Activated T-helper 1 cell treated with Interleukin-2 at 50 U/mL for 16 hours (primary cell): ENCODE data around the gene TPK1.

ENCODE experiments used
- DNase-seq: peaks from one replicate; pipeline ENCODE4 v3.0.0-alpha.2; 2020; ENCODE audit warnings: low read depth

Gene TPK1

DNA sequence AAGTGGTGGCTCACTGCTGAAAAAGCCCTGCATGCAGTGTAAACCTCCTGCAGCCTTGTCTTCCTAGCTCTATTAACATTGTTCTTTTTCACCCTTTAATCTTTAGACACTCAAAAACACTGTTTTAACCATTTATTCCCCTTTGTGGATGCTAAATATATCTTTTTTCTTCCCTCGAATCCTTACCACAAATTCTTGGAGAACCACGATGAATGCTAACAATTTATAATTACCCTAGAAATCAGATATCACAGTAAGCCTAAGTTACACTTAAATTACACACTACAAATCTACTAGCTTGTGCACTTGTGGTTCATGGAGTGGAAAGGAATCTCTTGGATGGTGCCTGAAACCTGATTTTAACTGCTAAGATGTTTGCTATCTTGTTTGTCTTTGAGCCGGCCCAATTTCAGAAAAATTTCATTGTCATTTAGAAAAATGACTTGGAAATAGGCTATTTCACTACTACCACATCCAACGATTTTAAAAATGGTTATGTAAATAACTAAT, 307.3 kb downstream of the TPK1 start:
- DNase-seq: no peak

DNA sequence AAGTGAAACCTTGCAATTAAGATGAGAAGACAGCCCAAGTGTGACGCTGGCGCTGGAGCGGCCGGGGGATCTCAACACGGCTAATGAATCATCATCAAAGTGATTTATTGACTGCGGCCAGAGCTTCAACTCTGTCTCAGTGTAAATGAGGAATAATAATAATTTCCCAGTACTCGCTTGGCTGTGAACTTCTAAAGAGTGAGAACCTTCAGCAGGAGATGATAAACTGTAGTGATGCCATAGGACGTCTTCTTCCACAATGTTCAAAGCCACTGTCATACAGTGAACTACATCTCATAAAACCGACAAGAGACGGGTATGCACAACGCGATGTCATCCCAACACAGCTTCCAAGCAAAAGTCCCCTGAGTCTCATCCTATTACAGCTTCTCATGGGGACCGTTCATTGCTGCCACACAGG, 308.8 kb downstream of the TPK1 start:
- DNase-seq: no peak

DNA sequence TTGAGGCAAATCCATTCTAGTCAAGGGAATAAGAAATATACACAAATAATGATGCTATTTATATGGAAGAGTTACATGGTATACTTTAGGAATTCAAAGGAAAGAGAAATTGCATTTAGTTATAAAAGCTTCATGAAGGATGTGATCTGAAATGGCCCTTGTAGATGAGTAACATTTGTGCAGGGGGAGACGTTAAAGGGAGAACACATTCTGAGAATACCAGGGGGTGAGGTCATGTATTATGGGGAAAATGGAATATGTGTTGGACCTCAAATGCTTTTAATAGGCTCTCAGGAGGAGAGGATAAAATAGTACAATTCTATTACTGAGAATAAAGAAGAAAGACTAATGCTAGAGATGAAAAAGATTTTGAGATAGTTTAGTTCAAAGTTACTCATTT, 309.9 kb downstream of the TPK1 start:
- no peak for DNase-seq

DNA sequence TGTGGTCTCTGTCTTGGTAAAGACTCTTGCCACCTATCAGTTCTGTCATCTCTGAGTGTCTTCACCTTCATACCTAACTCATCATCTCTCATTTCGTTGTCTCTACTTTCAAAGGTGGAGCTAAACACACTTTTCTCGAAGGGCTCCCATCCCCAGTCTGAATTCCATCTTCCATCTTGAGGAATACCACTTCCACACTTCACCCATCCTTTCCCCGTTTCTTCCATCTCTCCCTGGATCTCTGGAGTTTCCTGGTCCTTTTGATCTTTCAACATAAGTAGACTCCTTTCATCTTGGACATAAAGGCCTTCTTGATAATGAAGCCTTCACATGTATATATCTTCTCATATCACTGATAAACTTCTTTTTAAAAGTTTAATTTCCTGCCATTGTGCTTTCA, 311.6 kb downstream of the TPK1 start:
- DNase-seq: no peak

DNA sequence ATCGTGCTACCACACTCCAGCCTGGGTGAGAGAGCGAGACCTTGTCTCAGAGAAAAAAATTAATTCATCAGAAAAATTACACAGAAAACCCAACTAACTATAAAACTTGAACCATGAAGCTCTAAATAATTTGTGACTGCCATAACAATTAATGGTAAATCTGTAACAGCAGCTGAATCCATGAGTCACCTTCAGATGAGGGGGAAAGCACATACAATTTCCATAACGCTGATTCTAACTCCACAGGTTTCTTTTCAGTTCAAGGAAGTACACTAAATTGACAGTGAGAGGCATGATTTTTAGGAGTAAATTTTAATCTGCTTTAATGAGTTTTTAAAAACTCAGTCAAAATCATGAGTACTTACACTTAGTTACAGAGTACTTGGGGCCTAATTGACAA, 312.2 kb downstream of the TPK1 start:
- DNase-seq: no peak

DNA sequence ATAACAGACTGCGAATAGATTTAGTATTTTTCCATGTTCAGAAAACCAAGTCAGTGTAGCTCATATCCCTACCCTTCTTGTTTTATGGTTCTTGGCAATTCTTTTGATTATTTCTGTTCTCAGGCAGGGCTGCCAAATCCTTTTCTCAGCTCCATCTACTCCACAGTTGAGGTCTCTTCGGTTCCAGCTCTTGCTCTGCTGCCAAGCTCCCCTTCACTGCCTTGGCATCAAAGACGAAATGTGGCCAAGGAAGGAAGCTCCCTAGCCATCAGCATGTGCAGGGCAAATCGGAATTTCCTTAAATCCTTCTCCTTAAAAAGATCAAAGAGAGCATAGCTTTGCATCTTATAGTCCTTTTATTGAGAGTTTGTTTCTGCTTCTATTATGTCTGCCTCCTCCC, 315.9 kb downstream of the TPK1 start:
- DNase-seq: no peak

DNA sequence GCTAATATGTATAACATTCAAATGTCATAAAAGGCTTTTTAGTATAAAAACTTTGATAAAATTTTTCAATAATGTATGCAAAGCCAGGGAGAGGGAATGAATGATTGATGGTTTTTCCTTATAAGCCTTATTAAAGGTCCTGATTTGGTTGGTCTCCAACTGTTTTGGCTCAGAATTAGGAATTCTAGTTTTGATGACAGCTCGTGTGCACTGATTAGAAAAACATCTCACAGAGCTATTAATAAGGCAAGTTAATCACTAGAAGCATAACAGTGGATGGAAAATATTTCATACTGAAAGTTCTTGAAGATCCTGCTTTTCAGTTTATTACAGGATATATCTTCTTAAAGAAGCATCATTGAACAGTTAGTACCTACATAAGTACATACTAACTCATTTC, 317.5 kb downstream of the TPK1 start:
- no peak for DNase-seq

DNA sequence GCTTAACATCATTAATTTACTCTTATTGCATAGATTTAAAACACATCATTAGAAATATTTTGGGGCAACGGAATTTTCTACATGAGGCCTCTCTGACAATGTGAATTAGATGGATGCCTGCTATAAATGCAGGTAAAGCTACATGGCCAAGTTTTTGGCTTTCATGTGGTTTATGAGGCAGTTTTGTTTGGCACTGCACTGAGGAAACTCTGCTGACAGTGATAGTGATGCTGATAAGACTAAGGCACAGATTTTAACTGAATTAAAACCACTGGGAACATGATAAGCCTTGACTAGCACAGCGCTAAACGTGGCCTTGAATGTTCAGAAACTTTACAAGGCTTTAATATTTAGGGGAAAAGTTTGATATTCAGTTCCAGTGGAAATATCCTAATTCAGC, 318.1 kb downstream of the TPK1 start:
- no peak for DNase-seq

DNA sequence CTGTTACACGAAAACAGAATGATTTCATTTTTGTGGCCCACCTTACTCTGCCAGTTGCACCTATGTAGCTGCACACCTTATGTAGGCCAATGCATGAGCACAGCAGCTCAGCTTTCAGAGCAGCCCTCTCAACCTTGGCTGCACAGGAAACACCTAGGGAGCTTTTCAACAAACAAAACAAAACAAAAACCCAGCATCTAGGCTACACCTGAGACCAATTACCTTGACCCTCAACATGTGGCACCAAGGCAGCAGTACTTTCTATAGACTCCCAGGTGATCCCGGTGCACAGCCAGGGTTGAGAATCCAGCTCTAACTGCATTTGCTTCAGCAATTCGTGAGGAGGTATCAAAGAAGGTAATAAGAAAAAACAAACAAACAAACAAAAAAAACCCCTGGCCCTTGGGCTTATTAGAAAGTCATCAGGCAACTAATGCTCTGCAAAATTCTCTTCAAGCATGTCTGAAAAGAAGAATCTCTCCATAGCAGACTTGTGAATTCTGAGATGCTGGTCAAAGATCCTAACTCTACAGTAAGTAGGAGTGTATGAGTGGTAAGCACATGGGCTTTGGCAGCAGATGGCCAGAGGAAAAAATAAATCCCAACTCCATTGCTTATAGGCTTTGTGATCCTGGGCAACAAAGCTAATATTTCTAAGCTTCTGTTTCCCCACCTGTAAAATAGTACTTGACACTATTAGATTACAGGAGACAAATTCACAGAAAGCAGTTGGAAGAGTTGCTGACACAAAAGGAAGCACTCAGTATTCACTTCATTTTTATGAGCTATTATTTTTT, 318.9 kb downstream of the TPK1 start:
- DNase-seq: no peak

DNA sequence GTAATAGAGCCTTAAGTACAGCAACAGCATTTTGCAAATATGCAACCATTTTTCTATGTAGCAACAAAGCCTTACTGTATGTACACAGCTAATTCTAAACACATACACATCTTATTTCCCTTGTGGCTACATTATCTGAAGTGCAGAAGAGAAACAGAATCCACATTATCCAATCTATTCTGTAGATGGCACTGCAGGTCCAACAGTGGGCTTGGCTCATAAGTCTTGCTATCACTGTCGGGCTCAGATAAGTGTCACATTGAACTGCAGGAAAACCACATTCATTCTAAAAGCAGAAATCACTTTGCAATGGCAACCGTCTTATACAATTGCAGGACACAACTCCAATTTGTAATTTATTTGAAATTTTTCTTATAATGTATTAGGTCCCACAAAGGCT, 322.5 kb downstream of the TPK1 start:
- no peak for DNase-seq

DNA sequence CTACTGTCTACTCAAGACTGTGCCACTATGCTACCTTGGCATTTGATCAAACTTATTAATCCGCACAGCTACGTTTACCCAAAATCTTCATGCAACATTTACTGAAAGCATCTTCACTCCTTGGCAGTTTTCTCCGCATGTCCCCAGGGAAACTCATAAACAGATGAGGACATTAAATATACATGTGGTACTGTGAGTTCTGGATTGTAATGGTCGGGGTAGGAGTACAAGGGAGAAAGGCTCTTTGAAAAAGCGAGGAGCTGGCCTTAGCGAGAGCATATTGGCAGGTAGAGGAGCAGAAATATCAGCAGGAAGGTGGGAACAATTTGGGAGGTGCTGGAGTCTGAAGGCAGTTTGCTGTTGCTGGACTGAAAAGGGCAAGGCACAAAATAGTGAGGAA, 325.2 kb downstream of the TPK1 start:
- DNase-seq: no peak

DNA sequence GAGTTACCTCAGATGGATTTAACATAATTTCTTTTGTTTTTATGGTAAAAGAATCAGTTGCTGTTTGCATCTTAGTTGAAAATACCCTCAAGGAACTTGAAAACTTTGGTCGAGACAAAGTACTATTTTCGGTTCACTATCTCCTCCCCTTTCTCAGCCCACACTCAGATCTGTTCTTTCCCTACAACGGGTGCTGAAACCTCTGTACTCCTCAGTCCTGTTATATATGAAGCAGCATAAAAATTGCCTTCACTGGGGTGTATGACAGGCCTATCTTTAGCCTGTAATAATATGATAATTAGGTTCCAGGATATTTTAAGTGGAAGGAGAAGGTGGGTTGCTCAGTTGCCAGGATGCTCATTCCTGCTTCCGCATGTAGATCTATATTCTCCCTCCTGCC, 327.2 kb downstream of the TPK1 start:
- DNase-seq: no peak

DNA sequence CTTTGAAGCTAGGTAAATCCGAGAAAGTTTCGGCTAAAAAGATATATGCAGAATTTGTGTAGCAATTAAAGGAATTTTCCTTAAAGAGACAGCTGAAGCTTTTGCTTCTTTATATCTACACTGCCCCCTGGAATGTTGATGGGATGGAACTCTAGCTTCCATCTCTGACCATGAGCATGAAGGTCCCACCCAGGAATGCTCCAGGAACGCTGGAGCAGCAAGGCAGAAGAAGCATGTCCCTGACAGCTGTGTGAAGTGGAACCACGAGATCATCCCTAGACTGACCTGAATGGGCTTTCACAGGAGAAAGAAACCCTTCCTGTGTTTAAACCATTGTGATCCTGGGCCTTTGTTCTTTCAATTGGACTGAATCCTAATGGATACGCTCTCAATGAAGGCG, 332.6 kb downstream of the TPK1 start:
- DNase-seq: no peak

DNA sequence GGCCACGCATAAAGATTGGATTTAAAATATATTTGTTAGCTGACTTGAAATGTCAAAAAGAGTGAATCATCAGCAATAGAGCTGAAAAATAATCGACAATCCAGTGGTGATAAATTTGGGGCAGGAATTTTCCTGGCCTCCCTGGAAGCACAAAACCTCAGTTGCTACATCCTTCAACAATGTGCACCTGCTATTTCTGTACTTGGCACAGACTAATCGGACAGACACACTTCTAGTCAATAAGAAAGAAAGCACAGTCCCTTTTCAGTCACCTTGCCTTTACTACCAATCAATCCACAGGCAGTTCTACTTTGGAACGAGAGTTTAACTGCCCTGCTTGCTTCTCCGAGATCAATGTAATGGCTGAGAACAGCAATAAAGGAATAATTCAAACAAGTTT, 335.6 kb downstream of the TPK1 start:
- no peak for DNase-seq

DNA sequence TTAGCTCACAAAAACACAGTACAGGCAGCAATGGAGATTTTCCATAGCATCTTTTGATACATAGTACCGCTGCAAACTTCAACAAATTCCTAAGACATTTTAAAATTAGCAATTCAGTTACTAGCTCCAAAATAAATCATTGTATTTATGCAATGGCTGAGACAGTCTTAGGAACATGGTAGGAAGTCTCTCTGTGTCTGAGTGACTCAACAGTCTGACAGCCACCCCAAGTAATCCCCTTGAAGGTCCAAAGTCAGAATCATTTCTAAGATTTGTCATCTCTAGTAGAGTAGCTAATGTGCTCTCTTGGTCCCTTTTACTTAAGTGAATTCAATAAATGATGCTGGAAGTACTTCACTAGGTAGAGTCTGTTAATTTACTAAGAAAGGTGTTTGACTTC, 338.6 kb downstream of the TPK1 start:
- DNase-seq: no peak

DNA sequence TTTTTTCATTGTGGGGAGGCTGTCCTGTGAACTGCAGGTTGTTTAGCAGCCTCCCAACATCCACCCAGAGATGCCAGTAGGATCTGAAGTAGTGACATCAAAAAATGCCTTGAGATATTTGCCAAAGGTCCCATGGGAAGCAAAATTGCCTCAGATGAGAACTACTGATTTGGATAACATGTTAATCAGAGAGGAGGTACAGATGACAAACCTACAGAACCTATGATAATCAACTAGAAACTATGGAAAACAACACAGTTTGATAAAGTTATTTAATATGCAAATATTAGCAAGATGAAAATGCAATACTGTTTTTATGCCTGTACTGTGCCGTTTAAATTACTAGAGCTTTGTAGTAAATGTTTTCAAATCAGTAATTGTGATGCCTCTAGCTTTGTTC, 341.5 kb downstream of the TPK1 start:
- no peak for DNase-seq

DNA sequence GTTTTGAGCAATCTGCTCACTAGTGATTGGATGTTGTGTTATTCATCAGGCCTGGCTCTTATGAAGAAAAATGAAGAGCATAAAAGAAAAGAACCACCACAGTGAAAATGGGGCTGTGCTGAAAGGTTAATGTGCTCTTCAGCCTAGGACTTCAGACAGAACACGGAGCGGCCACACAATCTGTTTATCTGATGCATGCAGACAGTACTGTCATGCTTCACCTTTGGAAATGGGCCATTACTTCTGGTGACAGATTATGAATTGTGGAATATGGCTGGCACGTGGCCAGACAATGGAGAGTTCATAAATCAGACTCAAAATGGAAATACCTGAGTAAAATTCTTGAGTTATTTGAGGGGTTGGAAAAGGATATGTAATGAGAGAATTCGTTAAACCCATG, 346.3 kb downstream of the TPK1 start:
- no peak for DNase-seq

DNA sequence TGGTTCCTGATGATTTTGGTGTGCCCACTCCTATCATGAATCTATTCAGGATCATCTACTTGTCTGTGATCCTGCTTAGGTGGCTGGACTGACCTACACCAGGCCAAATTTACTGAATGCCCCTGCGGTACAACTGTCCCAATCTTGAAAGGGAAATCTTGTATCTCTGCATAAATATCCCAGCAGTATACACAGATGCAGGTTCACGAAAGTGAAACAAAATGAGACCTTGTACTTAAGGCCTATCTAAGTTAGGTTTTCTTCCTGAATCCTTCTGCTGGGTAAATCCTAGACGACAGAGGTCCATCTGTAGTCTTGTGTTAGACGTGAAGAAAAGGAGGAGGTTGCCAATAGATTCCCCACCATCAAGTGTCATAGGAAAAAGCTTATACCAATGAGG, 346.9 kb downstream of the TPK1 start:
- no peak for DNase-seq

DNA sequence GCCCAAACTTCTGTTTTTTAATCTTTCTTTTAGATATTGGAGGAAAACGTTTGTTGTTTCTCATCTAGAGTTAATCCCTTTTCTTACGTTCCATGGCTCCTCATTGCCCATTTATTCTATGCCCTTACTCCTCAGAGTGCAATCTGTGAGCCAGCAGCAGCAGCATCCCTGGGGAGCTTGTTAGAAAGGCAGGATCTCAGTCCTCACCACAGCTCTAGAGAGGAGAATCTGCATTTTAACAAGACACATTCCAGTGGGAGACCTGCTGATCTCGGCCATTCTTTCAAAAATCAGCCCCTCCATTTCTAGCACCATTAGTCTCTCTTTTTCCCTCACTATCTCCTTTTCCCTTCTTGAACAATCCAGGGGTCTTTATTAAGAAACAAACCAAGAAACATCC, 348.0 kb downstream of the TPK1 start:
- DNase-seq: no peak

DNA sequence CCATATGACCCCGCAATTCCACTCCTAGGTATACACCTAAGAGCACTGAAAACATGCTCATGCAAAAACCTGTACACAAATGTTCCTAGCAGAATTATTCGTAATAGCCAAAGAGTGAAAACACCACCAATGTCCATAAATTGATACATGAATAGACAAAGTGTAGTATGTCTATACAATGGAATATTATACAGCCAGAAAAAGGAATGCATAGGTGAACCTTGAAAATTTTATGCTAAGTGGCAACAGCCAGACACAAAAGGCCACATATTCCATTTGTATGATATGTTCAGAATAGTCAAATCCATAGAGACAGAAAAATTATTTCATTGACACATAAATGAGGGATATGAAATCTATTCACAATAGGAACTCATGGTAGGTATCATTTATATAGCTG, 351.4 kb downstream of the TPK1 start:
- DNase-seq: no peak

DNA sequence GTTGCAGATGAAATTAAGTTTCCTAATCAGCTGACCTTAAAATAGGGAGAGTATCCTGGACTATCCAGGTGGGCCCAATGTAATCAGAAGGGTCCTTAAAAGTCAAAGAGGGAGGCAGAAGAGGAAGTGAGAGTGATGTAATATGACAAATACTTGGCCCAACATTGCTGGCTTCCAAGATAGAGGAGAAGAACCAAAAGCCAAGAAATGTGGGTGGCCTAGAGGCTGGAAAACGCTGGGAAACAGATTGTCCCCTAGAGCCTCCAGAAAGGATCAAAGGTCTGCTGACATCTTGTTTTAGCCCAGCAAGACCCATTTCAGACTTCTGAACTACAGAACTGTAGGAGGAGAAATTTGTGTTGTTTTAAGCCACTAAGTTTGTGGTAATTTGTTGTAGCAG, 352.7 kb downstream of the TPK1 start:
- no peak for DNase-seq

DNA sequence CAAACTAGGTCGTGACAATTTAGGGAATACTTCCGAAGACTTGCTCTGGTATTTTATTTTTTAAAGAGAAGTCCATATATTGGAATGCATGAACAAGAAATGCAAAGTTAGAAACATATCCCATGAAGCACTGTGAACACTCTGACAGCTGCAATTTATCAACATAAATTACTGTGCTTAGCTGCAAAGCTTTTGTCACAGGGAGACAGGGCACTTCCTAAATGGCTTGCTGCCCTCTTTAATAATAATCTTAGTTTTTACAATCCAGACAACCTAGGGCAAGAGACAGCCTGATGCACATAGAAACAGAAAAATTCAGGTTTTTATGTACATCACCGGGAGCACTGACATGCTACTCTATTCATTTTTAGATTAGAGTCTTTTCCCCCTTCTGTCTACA, 354.0 kb downstream of the TPK1 start:
- DNase-seq: no peak

DNA sequence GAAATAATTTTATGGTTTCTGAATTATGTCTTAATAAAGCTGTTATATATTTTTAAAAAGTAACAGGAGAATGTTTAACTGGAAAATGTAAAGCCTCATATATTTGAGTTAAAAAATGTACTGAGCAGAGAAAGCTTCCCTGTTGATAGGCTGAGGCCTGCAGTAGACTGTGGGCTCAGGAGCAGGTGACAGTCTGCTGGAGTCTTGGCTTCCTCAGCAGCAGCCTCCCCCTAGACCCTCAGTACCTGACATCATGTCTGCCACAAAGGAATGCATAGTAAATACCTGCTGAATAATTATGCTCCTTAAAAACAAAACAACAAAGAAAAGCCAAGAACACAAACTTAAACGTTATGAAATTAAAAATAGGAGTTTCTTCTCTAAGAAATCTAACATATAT, 358.5 kb downstream of the TPK1 start:
- no peak for DNase-seq
